ENCODE measurements around the gene RRN3. TPM values are rescaled to one million over a fixed set of nuclear protein-coding genes. Genes with fewer than 3 reads are reported as not detected.
"Not testable (repeated sequence)": the region's sequence is repeated elsewhere in the genome, so short reads cannot be mapped to it uniquely, and the experiment has no call there.

RRN3 gene
- total RNA-seq, 1 donor from 2014 or later, result 33.2 TPM

- intact Hi-C loops (cut with micrococcal nuclease), result not testable (repeated sequence)
These were observed 64.3 kb downstream of the RRN3 start for GRCh38 chr16:15029749-15030148.

- intact Hi-C loops (cut with micrococcal nuclease), result not testable (repeated sequence)
These were observed 65.0 kb downstream of the RRN3 start for GRCh38 chr16:15028801-15029698.

GRCh38 chr16:15028345-15028715 lies 65.7 kb downstream of the RRN3 start:
- intact Hi-C loops (cut with micrococcal nuclease), result not testable (repeated sequence)

- intact Hi-C loops (cut with micrococcal nuclease), result not testable (repeated sequence)
These were observed 66.3 kb downstream of the RRN3 start for GRCh38 chr16:15027503-15028344.

GRCh38 chr16:15027051-15027450 lies 67.0 kb downstream of the RRN3 start:
- intact Hi-C loops (cut with micrococcal nuclease), result not testable (repeated sequence)

- intact Hi-C loops (cut with micrococcal nuclease), result not testable (repeated sequence)
These were observed 68.7 kb downstream of the RRN3 start for GRCh38 chr16:15025234-15025951.

- intact Hi-C loops (cut with micrococcal nuclease), result not testable (repeated sequence)
These were observed 69.2 kb downstream of the RRN3 start for GRCh38 chr16:15024858-15025199.

- intact Hi-C loops (cut with micrococcal nuclease), result not testable (repeated sequence)
These were observed 70.5 kb downstream of the RRN3 start for GRCh38 chr16:15023381-15024077.

GRCh38 chr16:15022194-15022593 lies 71.9 kb downstream of the RRN3 start:
- intact Hi-C loops (cut with micrococcal nuclease), result not testable (repeated sequence)

GRCh38 chr16:15021429-15021828 lies 72.6 kb downstream of the RRN3 start:
- intact Hi-C loops (cut with micrococcal nuclease), result not testable (repeated sequence)

- intact Hi-C loops (cut with micrococcal nuclease), result not testable (repeated sequence)
These were observed 77.0 kb downstream of the RRN3 start for GRCh38 chr16:15016951-15017580.

GRCh38 chr16:15016354-15016753 lies 77.7 kb downstream of the RRN3 start:
- intact Hi-C loops (cut with micrococcal nuclease), result not testable (repeated sequence)

GRCh38 chr16:15015671-15016070 lies 78.4 kb downstream of the RRN3 start:
- intact Hi-C loops (cut with micrococcal nuclease), result not testable (repeated sequence)

- intact Hi-C loops (cut with micrococcal nuclease), result not testable (repeated sequence)
These were observed 81.1 kb downstream of the RRN3 start for GRCh38 chr16:15012941-15013340.

Other genes starting within 250 kb of the RRN3 start
- gene NPIPA1, start 156.8 kb downstream of the RRN3 start, total RNA-seq, result 89.1 and 101 TPM in 2 replicates
- gene PDXDC1, start 119.2 kb downstream of the RRN3 start, total RNA-seq, result 48.7 and 54.5 TPM in 2 replicates
- 37.1 and 41.3 TPM in 2 replicates for gene NTAN1, start 38.2 kb downstream of the RRN3 start, total RNA-seq

Measured in T-helper 2 cell treated with Interferon-gamma antibody and Interleukin-4, amounts not matched to agents 100 ng/mL and 5 ng/mL, for 36 hours (primary cell).